HepG2 (cell line): ENCODE data around the gene FRMD8. TPM values are rescaled to one million over a fixed set of nuclear protein-coding genes. Genes with fewer than 3 reads are reported as not detected.

Experiments
- ATF1 ChIP-seq: IDR thresholded peaks from 2 replicates; pipeline ENCODE4 v1.6.1; 2016; ENCODE audit warnings: mild to moderate bottlenecking, control low read depth
- FOSL1 ChIP-seq: sonication (generic); formaldehyde crosslinking; IDR thresholded peaks from 2 replicates; pipeline ENCODE4 v1.9.0; 2021; ENCODE audit warnings: missing genetic modification reagents, borderline replicate concordance
- HNF4G ChIP-seq, 2 experiments: sonication (generic) in 1 of 2; formaldehyde crosslinking in 1 of 2; IDR thresholded peaks; 2 replicates each; pipeline versions ENCODE4 v1.4.0 to v1.6.1; 2011 to 2020; ENCODE audit warnings: borderline replicate concordance in 2 of 2, low read depth in 2 of 2, mild to moderate bottlenecking in 2 of 2, low read length in 1 of 2, missing genetic modification reagents in 1 of 2, moderate library complexity in 1 of 2
- ISX ChIP-seq: sonication (generic); formaldehyde crosslinking; conservative IDR thresholded peaks from 2 replicates; pipeline ENCODE4 v1.5.0; 2020; ENCODE audit warnings: missing genetic modification reagents
- NRL ChIP-seq: sonication (generic); formaldehyde crosslinking; IDR thresholded peaks from 2 replicates; pipeline ENCODE4 v1.5.0; 2020; ENCODE audit warnings: missing genetic modification reagents, mild to moderate bottlenecking, moderate library complexity, borderline replicate concordance
- SKIL ChIP-seq: sonication (generic); formaldehyde crosslinking; IDR thresholded peaks from 2 replicates; pipeline ENCODE4 v1.8.0; 2022; ENCODE audit warnings: missing genetic modification reagents, mild to moderate bottlenecking, moderate library complexity, borderline replicate concordance
- SYNCRIP ChIP-seq: fragments of 200-400 bp; formaldehyde crosslinking; IDR thresholded peaks from 2 replicates; pipeline ENCODE4 v1.6.1; 2018; ENCODE audit warnings: mild to moderate bottlenecking, low read depth, low read length; ENCODE audit not compliant: insufficient read depth
- TCF7L2 ChIP-seq: IDR thresholded peaks from 2 replicates; pipeline ENCODE4 v1.6.1; 2011; ENCODE audit warnings: mild to moderate bottlenecking, low read depth, low read length, moderate library complexity
- TEAD2 ChIP-seq: sonication (generic); formaldehyde crosslinking; IDR thresholded peaks from 2 replicates; pipeline ENCODE4 v1.9.0; 2021; ENCODE audit warnings: missing genetic modification reagents
- ZC3H4 ChIP-seq: sonication (generic); formaldehyde crosslinking; IDR thresholded peaks from 2 replicates; pipeline ENCODE4 v1.4.0; 2020; ENCODE audit warnings: missing genetic modification reagents, borderline replicate concordance
- ZFP37 ChIP-seq: sonication (generic); formaldehyde crosslinking; IDR thresholded peaks from 2 replicates; pipeline ENCODE4 v1.4.0; 2020; ENCODE audit warnings: missing genetic modification reagents, borderline replicate concordance
- ZMAT3 ChIP-seq: sonication (generic); formaldehyde crosslinking; conservative IDR thresholded peaks from 2 replicates; pipeline ENCODE4 v1.7.0; 2021; ENCODE audit warnings: missing genetic modification reagents
- ZNF33A ChIP-seq: sonication (generic); formaldehyde crosslinking; IDR thresholded peaks from 2 replicates; pipeline ENCODE4 v1.5.1; 2020; ENCODE audit warnings: missing genetic modification reagents, mild to moderate bottlenecking, moderate library complexity, borderline replicate concordance
- ZNF501 ChIP-seq: sonication (generic); formaldehyde crosslinking; IDR thresholded peaks from 2 replicates; pipeline ENCODE4 v1.5.1; 2020; ENCODE audit warnings: mild to moderate bottlenecking, moderate library complexity, missing genetic modification reagents
- ZNF616 ChIP-seq: sonication (generic); formaldehyde crosslinking; IDR thresholded peaks from 2 replicates; pipeline ENCODE4 v1.5.0; 2020; ENCODE audit warnings: low read depth, mild to moderate bottlenecking, missing genetic modification reagents
- ZUFSP ChIP-seq: sonication (generic); formaldehyde crosslinking; IDR thresholded peaks from 2 replicates; pipeline ENCODE4 v1.9.0; 2021; ENCODE audit warnings: missing genetic modification reagents, mild to moderate bottlenecking, borderline replicate concordance
- polyA plus RNA-seq, 8 experiments: library from polyadenylated mRNA; depleted of rRNA in 3 of 8; stranded (reverse) in 7 of 8; unstranded in 1 of 8; fragments of >200 nt; fragmentation: Illumina TruSeq in 4 of 8; extraction: Trizol in 4 of 8; gene quantifications; 2 replicates each; pipeline versions ENCODE4 v1.2.1 to v1.2.3, GENCODE V29; 2011 to 2016; ENCODE audit warnings: low read depth in 4 of 8, missing spikeins in 1 of 8, mixed read lengths in 1 of 8; ENCODE audit not compliant: insufficient read depth in 1 of 8
- total RNA-seq, 5 experiments: library from RNA; depleted of rRNA; stranded (reverse); fragments of >200 nt; fragmentation: Illumina TruSeq; extraction: Trizol; gene quantifications; 2 replicates each; pipeline ENCODE4 v1.2.3, GENCODE V29; 2016; ENCODE audit warnings: low read depth in 1 of 5
- TF ChIP-seq, protein P1 (sequence below): sonication (generic); formaldehyde crosslinking; IDR thresholded peaks from 2 replicates; pipeline ENCODE4 v1.8.1; 2023; ENCODE audit warnings: mild to moderate bottlenecking, inconsistent platforms, moderate library complexity, missing genetic modification reagents, borderline replicate concordance
- TF ChIP-seq, protein P2 (sequence below): IDR thresholded peaks from 2 replicates; pipeline ENCODE4 v1.6.1; 2016; ENCODE audit warnings: missing compliant biosample characterization, missing genetic modification reagents, borderline replicate concordance
- TF ChIP-seq, protein P3 (sequence below): sonication (generic); formaldehyde crosslinking; IDR thresholded peaks from 2 replicates; pipeline ENCODE4 v1.8.1; 2022; ENCODE audit warnings: mild to moderate bottlenecking, missing genetic modification reagents

The FRMD8 gene
- total and polyA plus RNA-seq, 2 of the 13 experiments (the other 11 are each of a cell fraction or from before 2014, with no cell fraction given) = 5.8 to 20.6 TPM

- TF ChIP-seq, protein P1, sequence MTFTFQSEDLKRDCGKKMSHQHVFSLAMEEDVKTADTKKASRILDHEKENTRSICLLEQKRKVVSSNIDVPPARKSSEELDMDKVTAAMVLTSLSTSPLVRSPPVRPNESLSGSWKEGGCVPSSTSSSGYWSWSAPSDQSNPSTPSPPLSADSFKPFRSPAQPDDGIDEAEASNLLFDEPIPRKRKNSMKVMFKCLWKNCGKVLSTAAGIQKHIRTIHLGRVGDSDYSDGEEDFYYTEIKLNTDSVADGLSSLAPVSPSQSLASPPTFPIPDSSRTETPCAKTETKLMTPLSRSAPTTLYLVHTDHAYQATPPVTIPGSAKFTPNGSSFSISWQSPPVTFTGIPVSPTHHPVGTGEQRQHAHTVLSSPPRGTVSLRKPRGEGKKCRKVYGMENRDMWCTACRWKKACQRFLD (CRISPR knock-in tag) = peak; percentile 85; the same call in 1 of the 2 replicates
- TF ChIP-seq TEAD2 (CRISPR knock-in tag) (peak; percentile 47; the same call in 1 of the 2 replicates), ZFP37 (CRISPR knock-in tag) (peak; percentile 90; the same call in 1 of the 2 replicates), ZNF616 (CRISPR knock-in tag) (0 out of 2 replicates have a peak, but pooled peaks have one; percentile 61), ZUFSP (CRISPR knock-in tag) (peak; percentile 30; the same call in 1 of the 2 replicates), ZC3H4 (CRISPR knock-in tag) (peak; percentile 97; the same call in 1 of the 2 replicates), SYNCRIP (no peak), ZNF501 (CRISPR knock-in tag) (no peak), ATF1 (CRISPR knock-in tag) (0 out of 2 replicates have a peak, but pooled peaks have one; percentile 6), ISX (CRISPR knock-in tag) (peak; percentile 80; the same call in 1 of the 2 replicates), NRL (CRISPR knock-in tag) (no peak), ZMAT3 (CRISPR knock-in tag) (peak; percentile 92; the same call in 1 of the 2 replicates), ZNF33A (CRISPR knock-in tag) (no peak), TCF7L2 (no peak), HNF4G (IDR thresholded peaks at IDR 0.05; ENCODE audit: borderline replicate concordance, low read depth, low read length) (peak; percentile 83), HNF4G (CRISPR knock-in tag; IDR thresholded peaks at IDR 0.05; ENCODE audit: borderline replicate concordance, low read depth) (no peak), SKIL (CRISPR knock-in tag) (peak; percentile 68), FOSL1 (CRISPR knock-in tag) (peak; percentile 59; the same call in 1 of the 2 replicates)
- TF ChIP-seq, protein P2, sequence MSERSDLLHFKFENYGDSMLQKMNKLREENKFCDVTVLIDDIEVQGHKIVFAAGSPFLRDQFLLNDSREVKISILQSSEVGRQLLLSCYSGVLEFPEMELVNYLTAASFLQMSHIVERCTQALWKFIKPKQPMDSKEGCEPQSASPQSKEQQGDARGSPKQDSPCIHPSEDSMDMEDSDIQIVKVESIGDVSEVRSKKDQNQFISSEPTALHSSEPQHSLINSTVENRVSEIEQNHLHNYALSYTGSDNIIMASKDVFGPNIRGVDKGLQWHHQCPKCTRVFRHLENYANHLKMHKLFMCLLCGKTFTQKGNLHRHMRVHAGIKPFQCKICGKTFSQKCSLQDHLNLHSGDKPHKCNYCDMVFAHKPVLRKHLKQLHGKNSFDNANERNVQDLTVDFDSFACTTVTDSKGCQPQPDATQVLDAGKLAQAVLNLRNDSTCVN = peak; percentile 85; the same call in 1 of the 2 replicates
- TF ChIP-seq, protein P3, sequence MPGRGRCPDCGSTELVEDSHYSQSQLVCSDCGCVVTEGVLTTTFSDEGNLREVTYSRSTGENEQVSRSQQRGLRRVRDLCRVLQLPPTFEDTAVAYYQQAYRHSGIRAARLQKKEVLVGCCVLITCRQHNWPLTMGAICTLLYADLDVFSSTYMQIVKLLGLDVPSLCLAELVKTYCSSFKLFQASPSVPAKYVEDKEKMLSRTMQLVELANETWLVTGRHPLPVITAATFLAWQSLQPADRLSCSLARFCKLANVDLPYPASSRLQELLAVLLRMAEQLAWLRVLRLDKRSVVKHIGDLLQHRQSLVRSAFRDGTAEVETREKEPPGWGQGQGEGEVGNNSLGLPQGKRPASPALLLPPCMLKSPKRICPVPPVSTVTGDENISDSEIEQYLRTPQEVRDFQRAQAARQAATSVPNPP = no peak
These were observed 36.4 kb downstream of the FRMD8 start, which contains the start of gene NEAT1 (continued) for GRCh38 chr11:65422633-65423515.
